Neural cell (in vitro differentiated cells): Measurements from ENCODE around the gene OR5B3. TPM values are rescaled to one million over a fixed set of nuclear protein-coding genes. Genes with fewer than 3 reads are reported as not detected.

Experiments used
- H2AFZ ChIP-seq: fragments of 200-600, 300-800 bp; sonication (generic), shearing (Covaris generic); 2 replicates; pipeline ENCODE4 v1.6.0; 2014; ENCODE audit warnings: low read depth, mild to moderate bottlenecking, antibody characterized with exemption, low read length, moderate library complexity
- H3F3A ChIP-seq: fragments of 200-600 bp; shearing (Covaris generic); 2 replicates; pipeline ENCODE4 v1.6.1; 2016; ENCODE audit warnings: mild to moderate bottlenecking, moderate library complexity, mixed read lengths, antibody characterized with exemption, low read length; ENCODE audit not compliant: insufficient read depth, poor library complexity, severe bottlenecking
- H3K27ac ChIP-seq: fragments of 200-600, 300-800 bp; sonication (generic), shearing (Covaris generic); 2 replicates; pipeline ENCODE4 v1.5.1; 2014; ENCODE audit warnings: mild to moderate bottlenecking, low read length, moderate library complexity
- H3K27me3 ChIP-seq: fragments of 300-800, 200-600 bp; sonication (generic), shearing (Covaris generic); 2 replicates; pipeline ENCODE4 v1.6.0; 2014; ENCODE audit warnings: mild to moderate bottlenecking, low read depth, low read length, moderate library complexity; ENCODE audit not compliant: insufficient read depth
- H3K36me3 ChIP-seq: fragments of 300-800, 200-600 bp; sonication (generic), shearing (Covaris generic); 2 replicates; pipeline ENCODE4 v1.5.1; 2014; ENCODE audit warnings: mild to moderate bottlenecking, antibody characterized with exemption, low read length, moderate library complexity; ENCODE audit not compliant: insufficient read depth
- H3K4me2 ChIP-seq: fragments of 300-800, 200-600 bp; sonication (generic), shearing (Covaris generic); 2 replicates; pipeline ENCODE4 v1.6.0; 2014; ENCODE audit warnings: mild to moderate bottlenecking, low read length
- H3K4me3 ChIP-seq: fragments of 300-800, 200-600 bp; sonication (generic), shearing (Covaris generic); 2 replicates; pipeline ENCODE4 v1.5.1; 2014; ENCODE audit warnings: mild to moderate bottlenecking, low read length, moderate library complexity
- H3K79me2 ChIP-seq: fragments of 200-600 bp; shearing (Covaris generic); replicated peaks from 2 replicates; pipeline ENCODE4 v1.6.0; 2014; ENCODE audit warnings: mild to moderate bottlenecking, low read length, moderate library complexity; ENCODE audit not compliant: insufficient read depth
- H3K9ac ChIP-seq: fragments of 300-800, 200-600 bp; sonication (generic), shearing (Covaris generic); 2 replicates; pipeline ENCODE4 v1.6.1; 2016; ENCODE audit warnings: mild to moderate bottlenecking, low read length, mixed read lengths
- H3K9me2 ChIP-seq: fragments of 200-600 bp; shearing (Covaris generic); 2 replicates; pipeline ENCODE4 v1.6.1; 2016; ENCODE audit warnings: mild to moderate bottlenecking, low read length, mixed read lengths; ENCODE audit not compliant: insufficient read depth
- H3K9me3 ChIP-seq: fragments of 200-600, 300-800 bp; sonication (generic), shearing (Covaris generic); 2 replicates; pipeline ENCODE4 v1.6.1; 2016; ENCODE audit warnings: mild to moderate bottlenecking, mixed run types, low read length, moderate library complexity, mixed read lengths
- H4K20me1 ChIP-seq: fragments of 200-600 bp; shearing (Covaris generic); 2 replicates; pipeline ENCODE4 v1.6.1; 2016; ENCODE audit warnings: mild to moderate bottlenecking, mixed run types; ENCODE audit not compliant: insufficient read depth
- EP300 ChIP-seq: fragments of 450-650 bp; conservative IDR thresholded peaks from 2 replicates; pipeline ENCODE4 v1.6.1; 2014; ENCODE audit warnings: antibody characterized with exemption, mild to moderate bottlenecking, moderate library complexity; ENCODE audit not compliant: poor library complexity, severe bottlenecking
- EZH2 ChIP-seq: fragments of 200-600, 300-800 bp; shearing (Covaris generic), sonication (generic); IDR thresholded peaks from 2 replicates; pipeline ENCODE4 v1.6.1; 2014; ENCODE audit warnings: antibody characterized with exemption, low read length, borderline replicate concordance, mild to moderate bottlenecking; ENCODE audit not compliant: insufficient read depth, poor library complexity, severe bottlenecking
- MXI1 ChIP-seq: fragments of 450-650 bp; conservative IDR thresholded peaks from 2 replicates; pipeline ENCODE4 v1.6.1; 2014; ENCODE audit warnings: antibody characterized with exemption, mild to moderate bottlenecking; ENCODE audit not compliant: poor library complexity, severe bottlenecking
- POLR2AphosphoS5 ChIP-seq: IDR thresholded peaks from 2 replicates; pipeline ENCODE4 v1.6.1; 2012
- RAD21 ChIP-seq: fragments of 450-650 bp; conservative IDR thresholded peaks from 2 replicates; pipeline ENCODE4 v1.6.1; 2014; ENCODE audit warnings: antibody characterized with exemption, mild to moderate bottlenecking, moderate library complexity
- SMC3 ChIP-seq: fragments of 450-650 bp; conservative IDR thresholded peaks from 2 replicates; pipeline ENCODE4 v1.6.1; 2014; ENCODE audit warnings: antibody characterized with exemption, mild to moderate bottlenecking, moderate library complexity; ENCODE audit not compliant: poor library complexity
- TAF1 ChIP-seq: IDR thresholded peaks from 2 replicates; pipeline ENCODE4 v1.6.1; 2012; ENCODE audit warnings: low read depth
- polyA plus RNA-seq: library from polyadenylated mRNA; depleted of rRNA; stranded (reverse); fragments of >200 nt; gene quantifications from 2 replicates; pipeline ENCODE4 v1.2.3, GENCODE V29; 2014
- TF ChIP-seq, protein P1 (sequence below): fragments of 450-650 bp; IDR thresholded peaks from 2 replicates; pipeline ENCODE4 v1.5.1; 2014; ENCODE audit warnings: antibody characterized with exemption, mild to moderate bottlenecking, moderate library complexity; ENCODE audit not compliant: poor library complexity, severe bottlenecking
- TF ChIP-seq, protein P2 (sequence below): IDR thresholded peaks from 2 replicates; pipeline ENCODE4 v1.6.1; 2012; ENCODE audit warnings: borderline replicate concordance

Gene OR5B3
- polyA plus RNA-seq, 1 donor from 2014 or later, result not detected

DNA sequence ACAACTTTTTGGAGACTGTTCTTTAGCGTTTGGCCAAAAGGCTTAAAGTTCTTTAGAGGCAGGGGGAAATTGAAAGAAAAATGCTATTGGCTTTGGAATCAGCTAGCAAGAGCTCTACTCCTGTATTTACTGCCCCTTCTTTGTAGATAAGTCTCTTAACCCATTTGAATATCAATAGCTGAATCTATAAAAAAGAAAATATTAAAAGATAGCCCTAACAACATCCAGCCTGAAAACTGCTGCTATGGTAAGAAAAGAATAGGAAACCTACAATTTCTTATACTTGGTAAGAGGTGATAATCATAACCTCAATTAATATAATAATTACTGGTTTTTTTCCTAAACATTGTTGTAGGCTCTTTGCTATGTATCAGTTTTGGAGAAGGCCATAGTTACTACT lies 35.5 kb upstream of the OR5B3 start, which contains the start of gene OR5B12:
OR5B12 (minus strand) TSS at position 101 of the 400 bp plus-strand sequence. CDS start 2,085 bp downstream, outside the sequence.
- H3K27ac ChIP-seq, result no peak within 1 kb of the TSS
- H3K4me3 ChIP-seq, result no peak within 1 kb of the TSS
- H3K36me3 ChIP-seq, result no peaks in the 10 kb centered on the region
- H3K9me3 ChIP-seq, result no peaks in the 10 kb centered on the region
- no peak within 1 kb of the TSS for H3K4me2 ChIP-seq
- H2AFZ ChIP-seq, result no peak within 1 kb of the TSS
- no peaks in the 10 kb centered on the region for H3K9me2 ChIP-seq
- H3F3A ChIP-seq, result no peaks in the 10 kb centered on the region
- H3K27me3 ChIP-seq, result no peaks in the 10 kb centered on the region
- TF ChIP-seq, protein P1, sequence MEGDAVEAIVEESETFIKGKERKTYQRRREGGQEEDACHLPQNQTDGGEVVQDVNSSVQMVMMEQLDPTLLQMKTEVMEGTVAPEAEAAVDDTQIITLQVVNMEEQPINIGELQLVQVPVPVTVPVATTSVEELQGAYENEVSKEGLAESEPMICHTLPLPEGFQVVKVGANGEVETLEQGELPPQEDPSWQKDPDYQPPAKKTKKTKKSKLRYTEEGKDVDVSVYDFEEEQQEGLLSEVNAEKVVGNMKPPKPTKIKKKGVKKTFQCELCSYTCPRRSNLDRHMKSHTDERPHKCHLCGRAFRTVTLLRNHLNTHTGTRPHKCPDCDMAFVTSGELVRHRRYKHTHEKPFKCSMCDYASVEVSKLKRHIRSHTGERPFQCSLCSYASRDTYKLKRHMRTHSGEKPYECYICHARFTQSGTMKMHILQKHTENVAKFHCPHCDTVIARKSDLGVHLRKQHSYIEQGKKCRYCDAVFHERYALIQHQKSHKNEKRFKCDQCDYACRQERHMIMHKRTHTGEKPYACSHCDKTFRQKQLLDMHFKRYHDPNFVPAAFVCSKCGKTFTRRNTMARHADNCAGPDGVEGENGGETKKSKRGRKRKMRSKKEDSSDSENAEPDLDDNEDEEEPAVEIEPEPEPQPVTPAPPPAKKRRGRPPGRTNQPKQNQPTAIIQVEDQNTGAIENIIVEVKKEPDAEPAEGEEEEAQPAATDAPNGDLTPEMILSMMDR, result no peak
- no peak for TF ChIP-seq EP300
- H3K79me2 ChIP-seq, result no peaks in the 10 kb centered on the region
- H4K20me1 ChIP-seq, result no peaks in the 10 kb centered on the region
- H3K9ac ChIP-seq, result no peak within 1 kb of the TSS

DNA sequence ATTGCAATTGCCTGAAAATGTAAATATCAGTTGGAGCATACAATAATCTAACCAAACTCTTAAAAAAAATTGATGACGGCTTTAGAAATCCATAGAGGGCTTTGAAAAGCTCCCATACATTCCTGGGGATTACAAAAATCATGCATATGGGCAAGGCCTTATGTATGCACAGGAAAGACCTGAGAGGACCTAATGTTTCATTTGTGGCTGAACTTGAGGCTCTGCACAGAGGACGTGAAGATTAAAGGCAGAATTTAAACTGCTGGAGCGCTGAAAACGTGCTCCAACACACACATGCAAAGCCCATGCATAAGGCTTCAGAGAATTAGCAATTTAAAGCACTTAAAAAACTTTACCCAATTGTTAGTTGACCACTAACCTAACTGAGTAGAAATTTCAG lies 31.8 kb upstream of the OR5B3 start:
- no peak overlapping the region for H3K9ac ChIP-seq
- H3F3A ChIP-seq, result no peaks in the 10 kb centered on the region
- H3K79me2 ChIP-seq, result no peaks in the 10 kb centered on the region
- no peak overlapping the region for H3K4me3 ChIP-seq
- TF ChIP-seq MXI1 (no peak), RAD21 (no peak), EP300 (no peak), SMC3 (no peak), EZH2 (no peak), TAF1 (no peak), POLR2AphosphoS5 (no peak)
- TF ChIP-seq, protein P1, result no peak
- TF ChIP-seq, protein P2, sequence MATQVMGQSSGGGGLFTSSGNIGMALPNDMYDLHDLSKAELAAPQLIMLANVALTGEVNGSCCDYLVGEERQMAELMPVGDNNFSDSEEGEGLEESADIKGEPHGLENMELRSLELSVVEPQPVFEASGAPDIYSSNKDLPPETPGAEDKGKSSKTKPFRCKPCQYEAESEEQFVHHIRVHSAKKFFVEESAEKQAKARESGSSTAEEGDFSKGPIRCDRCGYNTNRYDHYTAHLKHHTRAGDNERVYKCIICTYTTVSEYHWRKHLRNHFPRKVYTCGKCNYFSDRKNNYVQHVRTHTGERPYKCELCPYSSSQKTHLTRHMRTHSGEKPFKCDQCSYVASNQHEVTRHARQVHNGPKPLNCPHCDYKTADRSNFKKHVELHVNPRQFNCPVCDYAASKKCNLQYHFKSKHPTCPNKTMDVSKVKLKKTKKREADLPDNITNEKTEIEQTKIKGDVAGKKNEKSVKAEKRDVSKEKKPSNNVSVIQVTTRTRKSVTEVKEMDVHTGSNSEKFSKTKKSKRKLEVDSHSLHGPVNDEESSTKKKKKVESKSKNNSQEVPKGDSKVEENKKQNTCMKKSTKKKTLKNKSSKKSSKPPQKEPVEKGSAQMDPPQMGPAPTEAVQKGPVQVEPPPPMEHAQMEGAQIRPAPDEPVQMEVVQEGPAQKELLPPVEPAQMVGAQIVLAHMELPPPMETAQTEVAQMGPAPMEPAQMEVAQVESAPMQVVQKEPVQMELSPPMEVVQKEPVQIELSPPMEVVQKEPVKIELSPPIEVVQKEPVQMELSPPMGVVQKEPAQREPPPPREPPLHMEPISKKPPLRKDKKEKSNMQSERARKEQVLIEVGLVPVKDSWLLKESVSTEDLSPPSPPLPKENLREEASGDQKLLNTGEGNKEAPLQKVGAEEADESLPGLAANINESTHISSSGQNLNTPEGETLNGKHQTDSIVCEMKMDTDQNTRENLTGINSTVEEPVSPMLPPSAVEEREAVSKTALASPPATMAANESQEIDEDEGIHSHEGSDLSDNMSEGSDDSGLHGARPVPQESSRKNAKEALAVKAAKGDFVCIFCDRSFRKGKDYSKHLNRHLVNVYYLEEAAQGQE, result no peak
- no peaks in the 10 kb centered on the region for H3K9me2 ChIP-seq
- H3K36me3 ChIP-seq, result no peaks in the 10 kb centered on the region
- no peak overlapping the region for H3K4me2 ChIP-seq
- no peaks in the 10 kb centered on the region for H4K20me1 ChIP-seq
- H3K9me3 ChIP-seq, result no peaks in the 10 kb centered on the region
- H2AFZ ChIP-seq, result no peak overlapping the region
- no peak overlapping the region for H3K27ac ChIP-seq
- H3K27me3 ChIP-seq, result no peaks in the 10 kb centered on the region
